CD8-positive, alpha-beta memory T cell (primary cell): ENCODE results near the gene RAMAC. TPM values are rescaled to one million over a fixed set of nuclear protein-coding genes. Genes with fewer than 3 reads are reported as not detected.
A peak's percentile ranks its signal among the peaks of the same experiment; 100 is the strongest.

ENCODE experiments used
- CTCF ChIA-PET: fragments of 350-600 bp; sonication (Branson Sonifier 250); formaldehyde crosslinking; loops from one replicate; lab custom pipeline; 2021; ENCODE audit warnings: antibody characterized with exemption; lab: Charles Lee
- POLR2A ChIA-PET: fragments of 350-600 bp; sonication (Branson Sonifier 250); formaldehyde crosslinking; loops from one replicate; lab custom pipeline; 2021; ENCODE audit warnings: antibody characterized with exemption; lab: Charles Lee
- DNase-seq, 5 donors: peaks; one replicate each; pipeline versions ENCODE4 v3.0.0 to v3.0.0-alpha.2; 2020 to 2022; ENCODE audit warnings: mixed read lengths in 1 of 5
- H3K27ac ChIP-seq: one replicate; pipeline ENCODE4 v1.7.0; 2013; ENCODE audit warnings: low read depth, mild to moderate bottlenecking, low read length, moderate library complexity
- H3K27me3 ChIP-seq: 2 replicates; pipeline ENCODE4 v1.7.0; 2013; ENCODE audit warnings: low read length, mild to moderate bottlenecking; ENCODE audit not compliant: insufficient read depth, poor library complexity, severe bottlenecking
- H3K36me3 ChIP-seq: 2 replicates; pipeline ENCODE4 v1.7.0; 2013; ENCODE audit warnings: mild to moderate bottlenecking, low read length, moderate library complexity; ENCODE audit not compliant: insufficient read depth
- H3K4me1 ChIP-seq: 2 replicates; pipeline ENCODE4 v1.7.0; 2013; ENCODE audit warnings: mild to moderate bottlenecking, low read length, moderate library complexity; ENCODE audit not compliant: insufficient read depth
- H3K4me3 ChIP-seq: 2 replicates; pipeline ENCODE4 v1.7.0; 2013; ENCODE audit warnings: mild to moderate bottlenecking, low read length
- H3K9me3 ChIP-seq: 2 replicates; pipeline ENCODE4 v1.7.0; 2013; ENCODE audit warnings: mild to moderate bottlenecking, low read length
- H3K27ac Mint-ChIP-seq, 8 donors: one replicate each; pipeline ENCODE4 v1.8.0; 2020 to 2021; ENCODE audit warnings: mixed read lengths in 8 of 8, mild to moderate bottlenecking in 6 of 8, inconsistent platforms in 3 of 8, moderate library complexity in 3 of 8
- H3K27me3 Mint-ChIP-seq, 2 donors: one replicate each; pipeline ENCODE4 v1.8.0; 2020 to 2021; ENCODE audit warnings: mixed read lengths in 2 of 2, mild to moderate bottlenecking in 1 of 2, moderate library complexity in 1 of 2
- H3K36me3 Mint-ChIP-seq, 3 donors: one replicate each; pipeline ENCODE4 v1.8.0; 2020 to 2021; ENCODE audit warnings: mixed read lengths in 3 of 3, inconsistent platforms in 1 of 3, mild to moderate bottlenecking in 1 of 3
- H3K4me1 Mint-ChIP-seq, 3 donors: one replicate each; pipeline ENCODE4 v1.8.0; 2020 to 2021; ENCODE audit warnings: mixed read lengths in 3 of 3, inconsistent platforms in 1 of 3, mild to moderate bottlenecking in 1 of 3
- H3K4me3 Mint-ChIP-seq, 7 donors: one replicate each; pipeline ENCODE4 v1.8.0; 2020 to 2021; ENCODE audit warnings: mixed read lengths in 7 of 7, mild to moderate bottlenecking in 6 of 7, moderate library complexity in 4 of 7, inconsistent platforms in 2 of 7
- H3K9me3 Mint-ChIP-seq, 5 donors: one replicate each; pipeline ENCODE4 v1.8.0; 2020 to 2022; ENCODE audit warnings: mixed read lengths in 5 of 5, mild to moderate bottlenecking in 3 of 5, moderate library complexity in 2 of 5, inconsistent platforms in 1 of 5
- polyA plus RNA-seq: library from polyadenylated mRNA; unstranded; fragments of 300-500 nt; fragmentation: Illumina TruSeq; gene quantifications from one replicate; pipeline ENCODE4 v1.2.3, GENCODE V29; 2021
- total RNA-seq, 2 experiments: library from RNA; stranded (reverse); gene quantifications; one replicate each; pipeline ENCODE4 v1.2.3, GENCODE V29; 2021

Gene RAMAC
- total and polyA plus RNA-seq, 3 experiments from 2014 or later = 27.7 to 32.8 (median 29.6) TPM

DNA sequence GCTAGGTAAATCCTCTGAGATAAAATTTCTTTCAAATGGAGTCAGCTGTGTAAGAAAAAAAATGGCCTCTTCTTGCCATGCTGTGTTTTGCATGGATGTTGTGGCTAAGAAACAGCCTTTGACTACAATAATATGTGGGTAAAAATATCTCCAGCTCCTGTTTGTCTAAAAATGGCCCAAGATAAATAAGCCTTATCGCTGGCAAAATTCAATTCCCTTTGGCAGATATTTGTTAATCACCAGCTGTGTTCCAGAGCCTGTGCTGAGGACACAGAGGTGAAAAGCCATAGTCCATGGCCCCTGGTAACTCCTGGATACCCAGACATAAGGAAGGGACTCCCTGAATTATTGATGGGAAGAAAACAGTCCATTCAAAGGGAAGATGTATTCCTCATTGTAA lies 15.3 kb upstream of the RAMAC start:
- CTCF ChIA-PET = no interaction called here
- no peak overlapping the region for H3K27ac Mint-ChIP-seq
- Histone ChIP-seq H3K9me3 (no peaks in the 10 kb centered on the region), H3K4me3 (no peak overlapping the region), H3K36me3 (no peaks in the 10 kb centered on the region), H3K27me3 (no peaks in the 10 kb centered on the region), H3K4me1 (no peaks in the 10 kb centered on the region), H3K27ac (no peak overlapping the region)
- peaks cover 8 to 10% (median 10%) of the 10 kb centered on the region in 3 donors for H3K4me1 Mint-ChIP-seq
- DNase-seq = no peak
- H3K27me3 Mint-ChIP-seq = peaks cover 0 to 3% of the 10 kb centered on the region in 2 donors
- H3K36me3 Mint-ChIP-seq = no peaks in the 10 kb centered on the region
- POLR2A ChIA-PET = no interaction called here
- H3K9me3 Mint-ChIP-seq = no peaks in the 10 kb centered on the region
- H3K4me3 Mint-ChIP-seq = no peak overlapping the region

DNA sequence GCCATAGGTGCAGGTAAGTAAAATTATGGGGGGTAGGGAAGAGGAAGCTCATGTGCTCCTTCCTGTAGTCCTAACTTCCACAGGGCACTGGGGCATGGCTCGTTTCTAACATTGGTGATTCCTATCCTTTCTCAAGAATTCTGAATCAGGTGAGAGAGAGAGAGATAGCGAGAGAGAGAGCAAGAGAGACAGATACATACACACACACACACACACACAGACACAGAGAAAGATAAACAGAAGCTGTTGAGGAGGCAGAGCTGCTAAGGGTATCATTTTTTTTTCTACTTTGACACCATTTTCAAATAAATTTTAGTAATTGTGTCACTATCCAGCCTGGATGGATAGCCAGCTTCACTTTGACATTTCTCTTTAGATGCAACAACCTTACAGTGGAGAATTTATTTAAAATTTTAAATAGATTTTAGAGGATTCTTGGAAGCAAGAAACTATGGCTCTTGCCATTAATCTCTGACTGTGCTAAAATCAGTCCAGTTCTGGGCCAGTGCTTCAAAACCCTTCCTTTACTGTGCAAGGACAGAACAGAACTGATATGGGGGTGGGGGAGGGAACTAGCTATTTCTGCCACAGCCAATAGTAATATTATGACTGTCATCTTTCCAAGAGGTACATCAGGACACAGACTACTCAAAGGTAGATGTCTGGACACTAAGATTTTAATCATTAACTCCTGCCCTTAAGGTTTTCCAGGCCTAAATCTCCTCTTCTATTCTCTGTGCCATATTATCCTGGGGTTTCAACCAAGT lies 14.6 kb upstream of the RAMAC start:
- CTCF ChIA-PET = no interaction called here
- Mint-ChIP-seq H3K4me3 (no peak overlapping the region), H3K36me3 (no peaks in the 10 kb centered on the region)

DNA sequence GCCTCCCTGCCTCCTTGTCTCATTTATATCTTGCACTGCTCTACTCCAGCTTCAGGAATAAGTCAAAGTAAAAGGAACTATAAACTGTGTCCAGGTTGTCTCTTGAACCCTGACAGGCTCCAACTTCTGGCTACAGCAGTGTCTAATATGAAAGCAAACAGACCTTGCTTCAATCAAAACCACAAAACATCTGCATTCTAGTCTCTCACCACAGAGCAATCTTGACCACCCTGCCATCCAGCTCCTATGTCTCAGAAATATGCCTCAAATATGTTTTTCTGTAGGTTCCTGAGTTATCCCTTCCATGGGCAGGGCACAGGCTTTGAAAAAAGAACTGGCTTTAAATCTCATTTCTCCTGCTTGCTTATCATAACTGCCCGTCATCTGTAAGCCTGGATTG lies 13.0 kb upstream of the RAMAC start:
- H3K27me3 Mint-ChIP-seq = peaks cover 0 to 3% of the 10 kb centered on the region in 2 donors

More for the DNA sequence above, 14.6 kb upstream of the RAMAC start:
- Histone ChIP-seq H3K4me3 (no peak overlapping the region), H3K36me3 (no peaks in the 10 kb centered on the region), H3K27ac (no peak overlapping the region), H3K27me3 (no peaks in the 10 kb centered on the region), H3K4me1 (no peaks in the 10 kb centered on the region), H3K9me3 (no peaks in the 10 kb centered on the region)
- Mint-ChIP-seq H3K27ac (no peak overlapping the region), H3K9me3 (no peaks in the 10 kb centered on the region), H3K4me1 (peaks cover 4 to 5% (median 5%) of the 10 kb centered on the region in 3 donors), H3K27me3 (peaks cover 0 to 3% of the 10 kb centered on the region in 2 donors)
- POLR2A ChIA-PET = no interaction called here
- DNase-seq = no peak

DNA sequence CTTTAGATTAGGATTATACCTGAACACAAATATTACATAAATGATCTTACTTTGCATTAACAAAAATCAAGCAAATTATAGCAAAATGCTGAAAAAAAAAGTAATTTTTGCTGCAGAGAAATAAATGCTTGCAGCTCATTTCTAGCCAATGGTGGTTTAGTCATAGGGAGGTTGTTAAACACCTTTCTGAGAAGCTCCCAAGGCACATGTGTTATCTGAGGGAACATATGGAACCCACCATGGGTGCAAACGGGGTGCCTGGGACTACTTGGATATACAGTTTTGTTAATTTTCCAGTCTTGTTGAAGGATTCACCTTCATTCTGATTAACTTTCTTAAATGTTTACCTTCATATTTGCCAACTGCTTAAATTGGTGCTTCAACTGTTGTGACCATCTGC lies 8.9 kb upstream of the RAMAC start:
- H3K4me1 ChIP-seq = no peaks in the 10 kb centered on the region
- POLR2A ChIA-PET = no interaction called here
- no peaks in the 10 kb centered on the region for H3K9me3 Mint-ChIP-seq
- H3K27ac ChIP-seq = no peak overlapping the region
- no peaks in the 10 kb centered on the region for H3K36me3 ChIP-seq
- H3K4me3 Mint-ChIP-seq = no peak overlapping the region
- CTCF ChIA-PET = no interaction called here
- H3K4me3 ChIP-seq = no peak overlapping the region
- H3K9me3 ChIP-seq = no peaks in the 10 kb centered on the region
- H3K27ac Mint-ChIP-seq = peak overlapping the region in 1 of 8 donors; percentile 14
- H3K27me3 Mint-ChIP-seq = no peaks in the 10 kb centered on the region
- H3K36me3 Mint-ChIP-seq = peaks cover 0 to 2% (median 0%) of the 10 kb centered on the region in 3 donors
- no peaks in the 10 kb centered on the region for H3K4me1 Mint-ChIP-seq
- DNase-seq = no peak
- H3K27me3 ChIP-seq = no peaks in the 10 kb centered on the region

More for the DNA sequence above, 13.0 kb upstream of the RAMAC start:
- Histone ChIP-seq H3K9me3 (no peaks in the 10 kb centered on the region), H3K27ac (no peak overlapping the region), H3K4me3 (no peak overlapping the region), H3K27me3 (no peaks in the 10 kb centered on the region), H3K36me3 (no peaks in the 10 kb centered on the region), H3K4me1 (no peaks in the 10 kb centered on the region)
- no peak for DNase-seq
- ChIA-PET CTCF (no interaction called here), POLR2A (no interaction called here)
- Mint-ChIP-seq H3K27ac (no peak overlapping the region), H3K9me3 (no peaks in the 10 kb centered on the region), H3K4me1 (no peaks in the 10 kb centered on the region), H3K4me3 (no peak overlapping the region), H3K36me3 (no peaks in the 10 kb centered on the region)

DNA sequence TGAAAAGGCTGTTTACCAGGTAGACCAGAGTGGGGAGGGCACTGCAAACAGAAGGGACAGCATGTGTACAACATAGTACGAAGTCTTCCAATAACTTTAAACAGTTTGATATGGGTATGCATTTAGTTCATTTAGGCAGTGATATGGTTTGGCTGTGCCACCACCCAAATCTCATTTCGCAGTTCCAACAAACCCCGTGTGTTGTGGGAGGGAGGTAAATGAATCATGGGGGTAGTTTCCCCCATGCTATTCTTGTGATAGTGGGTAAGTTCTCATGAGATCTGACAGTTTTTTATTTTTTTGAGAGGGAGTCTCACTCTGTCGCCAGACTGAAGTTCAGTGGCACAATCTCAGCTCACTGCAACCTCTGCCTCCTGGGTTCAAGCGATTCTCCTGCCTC lies 7.6 kb upstream of the RAMAC start:
- H3K4me3 Mint-ChIP-seq = no peak overlapping the region
- H3K4me3 ChIP-seq = no peak overlapping the region
- H3K4me1 ChIP-seq = no peaks in the 10 kb centered on the region
- ChIA-PET CTCF (no interaction called here), POLR2A (no interaction called here)
- no peaks in the 10 kb centered on the region for H3K9me3 ChIP-seq
- no peaks in the 10 kb centered on the region for H3K4me1 Mint-ChIP-seq
- peak overlapping the region in 1 of 8 donors; percentile 71 for H3K27ac Mint-ChIP-seq
- peaks cover 0 to 2% (median 0%) of the 10 kb centered on the region in 3 donors for H3K36me3 Mint-ChIP-seq
- no peaks in the 10 kb centered on the region for H3K36me3 ChIP-seq
- H3K27me3 Mint-ChIP-seq = no peaks in the 10 kb centered on the region
- H3K9me3 Mint-ChIP-seq = no peaks in the 10 kb centered on the region
- H3K27ac ChIP-seq = no peak overlapping the region
- no peak for DNase-seq
- H3K27me3 ChIP-seq = no peaks in the 10 kb centered on the region

DNA sequence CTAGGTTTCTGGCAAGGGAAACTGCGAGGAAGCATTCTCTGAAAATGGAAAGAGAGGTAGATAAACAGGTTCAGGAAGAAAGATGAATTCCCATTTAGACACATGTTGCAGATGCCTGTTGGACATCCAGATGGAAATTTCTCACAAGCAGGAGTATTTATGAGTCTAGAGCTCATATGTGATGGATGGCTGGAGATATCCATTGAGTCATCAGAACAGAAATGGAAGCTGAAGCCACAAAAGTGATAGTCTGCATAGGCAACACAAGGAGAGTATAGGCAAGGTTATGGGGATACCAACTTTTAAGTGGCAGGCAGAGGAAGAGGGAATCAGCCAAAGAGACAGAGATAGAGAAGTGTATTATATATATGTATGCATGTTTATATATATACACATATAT lies 6.3 kb upstream of the RAMAC start:
- Mint-ChIP-seq H3K36me3 (peaks cover 0 to 2% (median 0%) of the 10 kb centered on the region in 3 donors), H3K4me3 (no peak overlapping the region)
- CTCF ChIA-PET = no interaction called here

DNA sequence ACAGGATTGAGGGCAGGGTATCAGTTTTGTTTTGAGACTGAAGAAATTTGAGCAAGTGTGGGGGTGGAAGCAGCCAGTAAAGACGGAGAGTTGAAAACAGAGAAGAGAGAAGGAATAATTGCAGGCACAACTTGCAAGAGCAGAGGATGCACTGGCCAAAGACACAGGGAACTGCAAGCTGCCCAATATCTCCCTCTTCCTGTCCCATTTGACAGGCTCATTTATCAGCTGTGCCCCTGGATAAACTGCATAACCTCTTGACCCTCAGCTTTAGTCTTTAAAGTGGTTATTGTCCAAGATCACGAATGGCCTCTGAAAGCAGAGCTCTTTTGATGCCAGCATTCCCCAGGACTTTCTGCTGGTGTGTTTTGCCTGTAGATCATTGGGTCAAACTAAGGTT lies 5.0 kb upstream of the RAMAC start:
- no peak overlapping the region for H3K27ac ChIP-seq
- no peak overlapping the region for H3K4me3 Mint-ChIP-seq
- H3K9me3 ChIP-seq = no peaks in the 10 kb centered on the region
- H3K4me1 Mint-ChIP-seq = peaks cover 12 to 15% (median 14%) of the 10 kb centered on the region in 3 donors
- no peaks in the 10 kb centered on the region for H3K27me3 ChIP-seq
- peaks cover 0 to 5% (median 2%) of the 10 kb centered on the region in 3 donors for H3K36me3 Mint-ChIP-seq
- DNase-seq = no peak
- ChIA-PET CTCF (no interaction called here), POLR2A (no interaction called here)
- H3K27ac Mint-ChIP-seq = no peak overlapping the region
- H3K4me3 ChIP-seq = no peak overlapping the region
- H3K27me3 Mint-ChIP-seq = peaks cover 0 to 4% of the 10 kb centered on the region in 2 donors
- H3K4me1 ChIP-seq = peaks cover 8% of the 10 kb centered on the region
- H3K9me3 Mint-ChIP-seq = peaks cover 0 to 2% (median 0%) of the 10 kb centered on the region in 5 donors
- H3K36me3 ChIP-seq = no peaks in the 10 kb centered on the region

More for the DNA sequence above, 6.3 kb upstream of the RAMAC start:
- Mint-ChIP-seq H3K27ac (no peak overlapping the region), H3K27me3 (no peaks in the 10 kb centered on the region), H3K9me3 (no peaks in the 10 kb centered on the region), H3K4me1 (peaks cover 0 to 3% (median 1%) of the 10 kb centered on the region in 3 donors)
- Histone ChIP-seq H3K4me1 (no peaks in the 10 kb centered on the region), H3K27me3 (no peaks in the 10 kb centered on the region), H3K9me3 (no peaks in the 10 kb centered on the region), H3K36me3 (no peaks in the 10 kb centered on the region), H3K27ac (no peak overlapping the region), H3K4me3 (no peak overlapping the region)
- POLR2A ChIA-PET = no interaction called here
- no peak for DNase-seq

DNA sequence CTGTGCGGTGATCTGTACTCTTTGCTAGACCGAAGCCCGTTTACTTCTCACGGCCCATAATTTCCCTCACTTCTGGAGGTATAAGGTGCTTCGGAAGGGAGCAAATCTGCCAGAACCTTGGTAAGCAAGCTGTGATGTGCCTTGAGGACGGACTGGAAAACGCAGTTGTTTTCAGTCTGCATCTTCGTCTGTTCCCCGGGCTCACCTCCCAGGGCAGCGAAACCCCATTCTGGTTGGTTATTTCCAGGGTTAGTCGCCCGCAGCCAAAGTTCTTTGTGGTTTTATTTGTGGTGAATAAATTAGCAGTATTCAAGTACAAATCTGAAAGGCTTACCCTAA lies 401 bp downstream of the RAMAC start:
- Histone ChIP-seq H3K36me3 (peaks cover 15% of the 10 kb centered on the region), H3K4me1 (peaks cover 22% of the 10 kb centered on the region), H3K9me3 (no peaks in the 10 kb centered on the region), H3K27me3 (no peaks in the 10 kb centered on the region), H3K27ac (peak overlapping the region; percentile 66), H3K4me3 (peak overlapping the region; percentile 79)
- peak overlapping the region; percentile 44 to 99 (median 96) for H3K27ac Mint-ChIP-seq
- DNase-seq = peak in 1 of 5 donors; percentile 10
- peaks cover 0 to 5% of the 10 kb centered on the region in 2 donors for H3K27me3 Mint-ChIP-seq
- ChIA-PET POLR2A (interaction anchor here (0.9 to 1.9 kb wide), 5 partner anchors 25 to 446 kb away, joined by 3 to 19 read pairs (median 8); partner anchors contain the start of genes C15orf40, RPS17 and WHAMM), CTCF (interaction anchor here (1.7 to 2.3 kb wide), 3 partner anchors 14 to 306 kb away, joined by 3 to 13 read pairs (median 12); partner anchors contain the start of gene C15orf40)
- peaks cover 26 to 39% (median 35%) of the 10 kb centered on the region in 3 donors for H3K4me1 Mint-ChIP-seq
- peak overlapping the region; percentile 93 to 99 (median 99) for H3K4me3 Mint-ChIP-seq
- peaks cover 5 to 44% (median 14%) of the 10 kb centered on the region in 3 donors for H3K36me3 Mint-ChIP-seq
- peaks cover 0 to 2% (median 0%) of the 10 kb centered on the region in 5 donors for H3K9me3 Mint-ChIP-seq
